ENCODE data around the gene INSYN2B. TPM values are rescaled to one million over a fixed set of nuclear protein-coding genes. Genes with fewer than 3 reads are reported as not detected.

The INSYN2B gene
- total RNA-seq, 2 donors from 2014 or later, result 0.29 to 1.1 TPM

DNA sequence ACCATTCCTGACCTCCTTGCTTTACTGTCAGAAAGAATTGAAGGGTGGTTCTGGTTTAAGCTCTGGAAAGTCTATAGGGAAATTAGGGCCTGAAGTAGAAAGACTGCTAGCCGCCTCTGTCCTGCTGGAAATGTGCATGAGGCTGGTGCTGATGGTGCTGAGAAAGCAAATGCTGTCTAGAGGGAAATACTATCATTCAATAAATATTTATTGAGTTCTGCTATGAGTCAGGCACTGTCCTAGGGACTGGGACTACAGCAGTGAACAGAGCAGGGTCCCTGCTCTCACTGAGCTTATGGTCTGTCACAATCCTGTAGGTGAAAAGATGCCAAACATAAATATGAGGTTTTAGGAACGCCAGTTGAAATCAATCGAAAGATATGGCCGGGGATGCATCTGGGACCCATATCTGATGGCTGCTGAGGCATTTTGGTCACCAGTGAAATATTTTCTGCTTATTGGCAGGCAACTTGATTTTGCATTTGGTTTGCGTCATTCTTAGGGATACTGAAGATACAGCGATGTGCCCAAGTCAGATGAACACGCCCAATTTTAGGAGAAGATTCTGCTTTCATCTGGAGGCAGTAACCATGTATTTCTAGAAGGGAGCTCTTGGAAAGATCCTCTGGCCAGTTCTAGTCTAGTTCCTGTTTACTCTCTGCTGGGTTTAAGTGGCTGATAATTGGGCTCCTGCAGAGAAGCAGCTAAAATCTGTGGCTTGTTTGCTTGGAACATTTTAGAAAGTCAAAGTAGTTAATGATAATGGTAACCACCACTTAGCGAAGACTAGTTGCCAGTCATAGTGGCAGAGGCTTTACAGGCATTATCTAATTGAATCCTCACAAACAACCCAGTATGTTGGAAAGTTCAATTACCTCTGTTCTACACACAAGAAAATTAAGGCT lies 73.3 kb downstream of the INSYN2B start:
- ATAC-seq, result no peak
- intact Hi-C loops (cut with DNase I), result no loop called here
- DNase-seq, result no peak

DNA sequence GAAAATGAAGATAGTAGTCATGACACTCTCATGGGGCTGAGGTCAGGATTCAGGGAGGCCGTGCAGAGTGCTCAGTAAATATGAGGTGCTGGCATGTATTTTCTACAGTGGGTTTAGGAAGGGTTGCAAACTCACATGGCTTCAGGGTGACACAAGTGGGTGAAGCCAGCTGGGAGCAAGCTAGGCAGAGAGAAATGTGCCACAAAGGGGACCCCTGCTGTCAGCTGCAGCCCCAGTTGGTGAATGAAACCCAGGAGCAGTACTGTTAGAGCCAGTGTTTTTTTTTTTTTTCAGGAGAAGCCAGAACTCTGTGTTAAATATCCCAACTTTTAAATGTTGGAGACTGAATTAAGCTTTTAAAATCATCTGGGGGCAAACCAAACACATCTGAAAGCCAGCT lies 75.3 kb downstream of the INSYN2B start:
- ATAC-seq, result no peak
- intact Hi-C loops (cut with DNase I), result no loop called here

DNA sequence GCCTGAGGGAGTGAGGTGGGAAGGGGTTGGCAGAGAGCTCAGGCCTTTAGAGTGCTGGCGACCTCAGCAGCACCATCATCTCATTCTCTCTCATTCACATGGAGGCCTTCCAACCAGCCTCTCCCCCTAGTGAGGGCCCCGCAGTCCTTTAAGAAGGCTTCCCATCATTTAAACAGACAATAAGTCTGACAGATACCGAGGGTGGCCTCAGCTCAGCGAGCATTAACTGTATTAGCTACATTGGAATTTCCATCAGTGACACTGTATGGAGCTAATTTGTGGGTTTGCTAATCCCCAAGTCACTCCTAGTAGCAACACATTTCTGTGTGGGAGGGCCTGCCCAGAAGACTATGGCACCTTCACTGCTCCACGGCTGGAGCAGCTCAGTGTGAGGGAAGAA lies 75.8 kb downstream of the INSYN2B start:
- intact Hi-C loops (cut with DNase I), result no loop called here
- DNase-seq (no peak), ATAC-seq (no peak)

More for the DNA sequence above, 75.3 kb downstream of the INSYN2B start:
- DNase-seq, result no peak

DNA sequence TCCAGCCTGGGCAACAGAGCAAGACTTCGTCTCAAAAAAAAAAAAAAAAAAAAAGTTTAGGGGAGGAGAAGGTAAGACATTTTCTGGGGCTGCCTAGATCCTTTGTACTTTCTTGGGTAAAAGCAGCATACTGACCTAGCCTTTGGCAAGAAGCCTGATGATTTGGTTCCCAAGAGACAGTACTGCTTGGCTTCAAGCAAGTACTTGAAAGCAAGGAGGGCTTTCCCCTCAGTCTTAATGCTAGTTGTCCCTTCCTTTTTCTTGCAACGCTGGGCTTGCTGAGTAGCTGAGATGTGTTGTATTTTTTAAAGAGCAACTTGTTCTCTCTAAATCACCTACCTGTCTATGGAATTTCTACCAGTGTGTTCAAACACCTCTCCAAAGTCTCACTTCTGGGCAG lies 76.2 kb downstream of the INSYN2B start:
- no peak for ATAC-seq
- intact Hi-C loops (cut with DNase I), result no loop called here
- no peak for DNase-seq

DNA sequence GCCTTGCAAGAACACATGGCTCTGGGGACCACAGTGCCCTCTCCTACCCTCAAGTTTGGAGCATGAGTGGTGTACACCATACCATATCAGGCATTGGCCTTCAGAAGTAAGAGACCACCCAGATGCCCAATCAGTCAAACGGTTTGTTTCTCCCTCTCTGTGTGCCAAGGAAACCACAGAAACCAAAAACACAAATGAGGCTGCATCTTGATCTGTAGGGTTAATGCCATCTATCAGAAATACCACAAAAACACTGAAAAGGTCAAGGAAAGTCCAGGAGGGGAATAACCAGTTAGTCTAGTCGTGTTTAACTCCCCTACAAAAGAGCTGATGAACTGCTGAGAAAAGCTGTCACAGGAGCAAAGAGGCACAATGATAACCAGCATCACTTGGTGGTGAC lies 78.4 kb downstream of the INSYN2B start:
- DNase-seq (no peak), ATAC-seq (no peak)
- intact Hi-C loops (cut with DNase I), result no loop called here

DNA sequence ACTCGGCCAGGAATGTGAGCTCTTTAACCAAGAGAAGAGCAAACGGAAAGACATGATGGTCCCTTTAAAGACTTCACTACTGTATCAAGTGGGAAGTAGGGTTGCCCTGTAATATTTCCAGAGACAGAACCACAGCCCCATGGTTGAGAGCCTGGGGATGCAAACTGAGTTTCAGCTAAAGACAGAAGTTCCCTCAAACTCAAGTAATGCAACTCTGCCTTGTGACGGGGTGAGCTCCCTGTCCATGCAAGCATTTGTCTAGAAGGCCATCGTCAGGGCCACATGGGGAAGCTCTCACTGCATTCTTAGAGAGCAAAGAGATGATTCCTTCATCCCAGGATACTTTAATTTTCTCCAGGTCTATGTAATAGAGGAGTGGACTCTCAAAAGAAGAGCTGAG lies 82.8 kb downstream of the INSYN2B start:
- DNase-seq, result no peak
- intact Hi-C loops (cut with DNase I), result no loop called here
- ATAC-seq, result no peak

DNA sequence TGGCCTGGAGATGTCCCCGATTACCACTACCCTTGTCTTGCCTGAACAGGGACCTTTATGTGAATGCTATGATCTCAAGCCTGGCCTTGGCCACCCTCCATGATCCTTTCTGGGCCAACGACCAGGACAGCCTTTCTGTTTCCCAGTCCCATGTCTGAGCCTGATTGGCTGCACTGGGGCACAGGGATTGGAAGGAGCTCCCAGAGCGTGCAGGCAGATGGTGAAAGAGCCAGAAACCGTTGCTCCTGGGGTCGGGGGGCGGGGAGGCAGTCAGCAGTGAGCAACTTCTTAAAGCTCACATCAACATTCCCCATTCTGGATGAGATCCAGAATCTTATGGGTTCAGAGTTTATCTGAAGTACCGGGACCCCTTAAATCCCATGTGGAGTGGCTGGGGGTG lies 84.4 kb downstream of the INSYN2B start:
- intact Hi-C loops (cut with DNase I), result no loop called here
- ATAC-seq (peak; percentile 41 to 91), DNase-seq (peak; percentile 59)

DNA sequence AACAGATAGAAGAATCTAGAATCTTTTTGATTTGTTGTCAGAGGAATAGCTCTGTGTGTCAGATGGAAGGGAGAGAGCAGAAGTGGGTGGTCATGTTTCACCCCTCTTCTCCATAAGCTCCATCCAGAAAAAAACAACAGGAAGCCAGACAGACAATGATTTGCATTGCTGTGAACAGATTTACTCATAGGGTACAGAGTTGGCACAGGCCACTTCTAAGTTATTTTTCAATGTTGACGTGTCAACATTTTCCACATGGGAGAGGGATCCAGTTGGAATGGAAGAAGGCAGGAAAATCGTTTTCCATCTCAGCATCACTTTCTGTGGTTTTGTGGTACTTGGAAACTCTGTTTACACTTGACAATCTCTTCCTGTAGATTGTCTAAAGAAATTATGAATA lies 86.7 kb downstream of the INSYN2B start:
- DNase-seq (no peak), ATAC-seq (no peak)
- intact Hi-C loops (cut with DNase I), result no loop called here

DNA sequence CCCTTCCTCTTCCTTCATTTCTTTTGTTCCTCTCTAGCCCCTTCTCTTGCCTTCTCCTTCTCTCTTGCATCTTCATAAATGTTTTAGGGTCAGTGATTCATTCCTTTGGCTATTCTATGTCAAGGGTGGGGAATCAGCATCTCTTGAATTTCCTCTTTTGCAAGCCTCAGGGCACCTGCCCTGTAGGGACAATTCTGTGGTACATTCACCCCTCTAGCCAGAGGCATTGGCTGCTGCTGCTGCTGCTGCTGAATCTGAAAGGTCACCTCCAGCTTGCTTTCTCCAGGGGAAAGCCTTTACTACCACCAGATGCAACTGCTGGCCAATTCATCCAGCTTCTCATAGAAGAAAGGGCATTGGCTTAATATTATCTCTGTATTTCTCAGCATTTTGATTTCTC lies 87.3 kb downstream of the INSYN2B start:
- intact Hi-C loops (cut with DNase I), result no loop called here
- ATAC-seq (no peak), DNase-seq (no peak)

DNA sequence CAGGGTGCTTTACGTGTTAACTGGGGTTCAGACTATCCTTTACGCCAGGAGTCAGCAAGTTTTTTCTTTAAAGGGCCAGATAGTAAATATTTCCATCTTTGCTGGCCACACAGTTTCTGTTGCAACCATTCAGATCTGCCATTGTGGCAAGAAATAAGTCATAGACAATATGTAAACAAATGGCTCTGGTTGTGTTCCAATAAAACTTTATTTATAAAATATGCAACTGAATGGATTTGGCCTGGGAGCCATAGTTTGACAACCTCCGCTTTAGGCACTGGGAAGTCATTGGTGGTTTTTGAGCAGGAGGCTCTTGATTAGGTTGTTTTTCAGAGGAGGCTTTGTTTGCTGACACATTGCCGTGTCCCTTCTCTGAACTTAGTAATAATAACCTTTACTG lies 90.7 kb downstream of the INSYN2B start:
- ATAC-seq, result no peak
- DNase-seq, result no peak
- intact Hi-C loops (cut with DNase I), result no loop called here

DNA sequence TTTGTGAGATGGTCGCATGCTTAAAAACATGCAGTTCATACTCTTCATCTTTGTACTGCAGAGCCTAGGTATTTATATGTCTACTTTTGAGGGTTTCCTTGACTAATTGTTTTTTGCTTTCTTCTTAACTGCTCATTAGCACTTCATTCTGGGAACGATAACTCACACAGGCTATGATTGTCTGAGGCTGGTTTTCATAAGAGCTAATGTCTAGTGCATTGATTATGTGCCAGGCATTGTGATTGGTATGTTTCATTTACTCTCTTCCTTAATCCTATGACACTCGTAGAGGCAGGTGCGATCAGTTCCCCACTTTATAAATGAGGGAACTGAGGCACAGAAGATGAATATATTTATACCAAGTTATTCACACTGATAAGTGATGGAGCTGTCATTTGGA lies 93.6 kb downstream of the INSYN2B start:
- intact Hi-C loops (cut with DNase I), result no loop called here
- no peak for DNase-seq
- no peak for ATAC-seq

DNA sequence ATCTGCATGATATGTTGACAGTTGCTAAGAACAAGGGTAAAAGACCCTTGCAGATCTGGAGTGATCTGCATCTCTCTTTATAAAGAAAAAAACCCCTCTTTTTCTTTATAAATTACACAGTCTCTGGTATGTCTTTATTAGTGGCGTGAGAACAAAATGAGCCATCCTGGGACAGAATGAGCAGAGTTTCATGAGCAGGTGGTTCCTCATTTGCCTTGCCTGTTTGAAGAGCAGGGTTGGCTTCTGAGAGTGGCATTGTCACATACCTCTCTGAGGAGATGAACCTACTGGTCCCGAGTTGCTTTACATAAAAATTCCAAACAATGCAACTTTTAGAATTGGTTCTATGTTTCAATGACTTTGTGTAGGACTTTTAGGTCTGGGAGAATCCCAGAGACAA lies 94.3 kb downstream of the INSYN2B start:
- ATAC-seq (no peak), DNase-seq (no peak)
- intact Hi-C loops (cut with DNase I), result no loop called here

DNA sequence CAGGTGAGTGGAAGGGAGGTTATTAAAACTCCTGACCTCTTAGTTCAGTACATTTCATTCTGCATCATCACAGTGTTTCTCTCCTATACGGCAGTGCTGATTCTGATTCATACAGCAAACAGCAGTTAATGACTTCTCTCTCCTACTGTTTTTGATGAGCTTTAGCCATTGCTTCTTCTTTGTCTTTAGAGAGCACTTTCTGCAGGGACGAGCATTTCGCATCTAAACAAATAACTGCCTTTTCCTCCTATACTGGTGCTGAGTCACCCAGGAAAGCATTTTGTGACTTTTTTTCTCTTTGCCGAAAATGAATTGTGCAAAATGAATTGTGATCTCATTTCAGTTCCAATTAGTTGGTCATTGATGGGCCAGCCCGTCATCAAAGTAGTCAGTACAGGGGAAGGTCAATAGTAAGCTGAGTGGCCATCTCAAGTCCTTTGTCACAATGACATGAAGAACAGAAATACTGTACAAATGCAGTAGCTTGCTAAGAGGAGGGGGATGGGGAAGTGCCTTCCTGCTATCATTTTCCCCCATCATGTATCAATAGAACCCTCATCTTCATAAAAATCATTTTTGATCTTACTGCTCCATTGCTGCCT lies 98.5 kb downstream of the INSYN2B start:
- ATAC-seq, result no peak
- intact Hi-C loops (cut with DNase I), result no loop called here
- no peak for DNase-seq

DNA sequence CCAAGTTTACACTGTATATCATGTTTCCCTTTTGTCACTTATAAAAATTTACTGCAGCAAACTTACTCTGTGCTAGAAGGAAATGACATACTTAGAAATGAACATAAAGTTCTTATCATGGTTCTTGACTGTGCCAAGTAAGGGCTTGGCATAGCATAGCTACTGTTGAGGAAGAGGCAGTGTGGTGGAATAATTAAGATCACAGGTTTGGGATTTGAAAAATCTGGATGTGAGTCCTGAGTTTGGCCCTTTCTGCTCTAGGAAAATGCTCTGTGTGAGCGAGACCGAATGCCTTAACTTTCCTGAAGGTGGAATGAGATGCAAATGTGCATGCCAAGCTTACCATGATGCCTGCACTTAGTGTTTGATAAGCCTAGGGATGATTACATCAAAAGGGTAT lies 99.5 kb downstream of the INSYN2B start:
- no peak for ATAC-seq

DNA sequence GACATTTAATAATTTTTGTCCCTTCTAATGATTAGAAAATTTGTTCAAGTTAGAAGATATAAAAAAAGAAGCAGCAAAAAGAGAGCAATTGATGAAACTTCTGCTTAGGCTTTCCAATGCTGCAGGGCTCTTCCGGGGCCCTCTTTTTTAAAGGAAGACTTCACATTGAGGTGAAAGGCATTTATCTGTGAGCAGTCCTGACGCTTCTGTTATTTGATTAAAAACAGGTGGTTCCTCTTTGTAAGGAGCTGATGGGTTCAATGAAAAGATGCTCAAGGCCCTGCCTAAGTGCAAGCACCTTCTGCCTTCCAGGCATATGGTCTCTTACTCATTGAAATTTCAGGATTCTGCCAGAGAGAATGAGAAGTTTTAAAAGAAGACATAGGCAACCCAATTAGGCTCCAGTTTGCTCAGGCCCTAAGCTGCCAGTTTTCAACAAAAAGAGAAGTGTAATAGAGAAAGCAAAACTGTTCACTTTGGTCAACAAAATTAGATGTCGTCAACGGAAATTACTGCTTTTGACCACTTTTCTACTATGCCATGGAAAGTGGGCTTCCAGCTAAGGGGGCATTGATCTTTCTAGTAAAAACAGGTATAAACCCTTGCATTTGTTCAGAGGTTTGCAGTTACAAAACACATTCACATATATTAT lies 100.2 kb downstream of the INSYN2B start:
- intact Hi-C loops (cut with DNase I), result no loop called here
- DNase-seq (no peak), ATAC-seq (no peak)

More for the DNA sequence above, 99.5 kb downstream of the INSYN2B start:
- DNase-seq, result no peak
- intact Hi-C loops (cut with DNase I), result no loop called here

DNA sequence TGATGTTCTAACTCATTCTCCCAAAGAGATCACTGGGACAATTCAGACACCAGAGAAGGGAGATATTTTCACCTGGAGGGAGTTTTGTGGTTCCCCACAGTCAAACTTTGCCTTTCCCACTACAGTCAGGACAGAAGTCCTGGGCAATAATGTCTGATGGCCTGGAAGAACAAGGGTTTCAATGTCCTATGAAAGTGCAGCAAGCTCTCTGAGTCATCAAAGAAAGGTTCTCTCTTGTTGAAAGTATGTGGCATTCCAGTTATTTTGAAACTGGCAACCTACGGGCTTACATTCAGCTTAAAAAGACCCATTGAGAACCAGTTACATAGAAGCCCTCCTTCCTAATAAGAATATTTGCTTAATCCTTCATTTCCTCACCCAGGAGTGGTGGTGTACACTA lies 103.9 kb downstream of the INSYN2B start:
- DNase-seq, result no peak
- intact Hi-C loops (cut with DNase I), result no loop called here
- ATAC-seq, result no peak

DNA sequence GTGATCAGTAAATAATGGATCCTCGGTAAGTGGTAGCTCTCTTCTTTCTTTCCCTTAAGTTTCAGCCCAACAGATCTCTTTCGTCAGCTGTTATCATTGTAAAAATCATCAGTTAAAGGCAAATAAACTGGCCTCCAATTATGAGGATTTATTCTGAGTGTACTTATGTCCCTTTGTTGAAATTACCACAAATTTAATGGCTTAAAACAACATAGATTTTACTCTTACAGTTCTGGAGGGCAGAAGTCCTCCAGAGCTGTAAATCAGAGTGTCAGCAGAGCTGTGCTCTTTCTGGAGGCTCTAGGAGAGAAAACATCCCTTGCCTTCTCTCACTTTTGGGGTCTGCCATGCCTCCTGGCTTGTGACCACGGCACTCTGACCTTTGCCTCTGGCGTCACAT lies 104.6 kb downstream of the INSYN2B start:
- no peak for DNase-seq
- intact Hi-C loops (cut with DNase I), result no loop called here
- no peak for ATAC-seq

DNA sequence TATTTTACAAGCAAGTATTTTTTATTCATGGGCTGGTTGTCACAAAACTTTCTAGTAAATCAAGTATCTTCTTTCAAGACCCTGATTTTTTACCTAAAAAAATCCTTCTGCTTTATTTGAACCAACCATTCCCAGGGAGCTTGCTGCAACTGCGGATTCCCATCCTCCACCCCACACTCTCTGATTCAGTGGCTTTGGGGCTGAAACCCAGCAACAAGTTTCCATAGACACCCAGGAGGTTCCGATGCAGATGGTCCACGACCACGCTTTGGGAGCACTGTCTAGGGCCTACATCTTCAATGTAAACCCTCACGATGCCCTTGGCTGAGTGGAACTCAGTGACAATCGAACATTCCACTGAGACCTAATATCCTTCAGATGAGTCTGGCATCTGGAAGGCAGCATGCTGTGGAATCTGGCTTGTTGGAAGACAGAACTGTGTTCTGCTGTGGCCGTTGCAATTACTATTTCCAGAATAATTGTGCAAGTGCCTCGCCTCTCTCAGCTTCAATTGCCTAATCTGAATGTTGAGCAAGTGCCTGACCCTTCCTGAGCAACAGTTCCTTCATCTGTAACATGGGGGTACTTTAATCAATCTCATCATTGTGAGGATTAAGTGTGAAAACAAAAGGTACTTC lies 105.1 kb downstream of the INSYN2B start:
- intact Hi-C loops (cut with DNase I), result no loop called here
- ATAC-seq, result peak; percentile 55 to 81
- peak; percentile 29 for DNase-seq

DNA sequence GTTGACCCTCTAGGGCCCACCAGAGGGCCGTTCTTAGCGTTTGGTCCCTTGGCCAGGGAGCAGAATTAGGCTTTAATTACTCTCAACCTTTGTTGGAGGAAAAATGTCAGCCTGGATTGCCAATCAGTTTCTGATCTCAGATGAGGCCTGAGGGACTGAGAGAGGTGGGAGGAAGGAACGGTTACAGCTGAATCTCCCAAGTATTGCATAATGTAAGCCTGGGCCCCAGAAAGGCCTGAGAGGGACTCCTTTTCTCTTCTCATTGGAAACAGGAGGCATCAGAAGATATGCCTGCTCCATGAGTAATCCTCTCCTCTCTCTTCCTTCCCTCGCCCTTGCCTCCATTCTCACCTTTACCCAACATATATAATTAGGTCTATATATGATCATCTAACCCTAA lies 105.7 kb downstream of the INSYN2B start:
- DNase-seq (no peak), ATAC-seq (peak; percentile 34 to 39)
- intact Hi-C loops (cut with DNase I), result no loop called here

DNA sequence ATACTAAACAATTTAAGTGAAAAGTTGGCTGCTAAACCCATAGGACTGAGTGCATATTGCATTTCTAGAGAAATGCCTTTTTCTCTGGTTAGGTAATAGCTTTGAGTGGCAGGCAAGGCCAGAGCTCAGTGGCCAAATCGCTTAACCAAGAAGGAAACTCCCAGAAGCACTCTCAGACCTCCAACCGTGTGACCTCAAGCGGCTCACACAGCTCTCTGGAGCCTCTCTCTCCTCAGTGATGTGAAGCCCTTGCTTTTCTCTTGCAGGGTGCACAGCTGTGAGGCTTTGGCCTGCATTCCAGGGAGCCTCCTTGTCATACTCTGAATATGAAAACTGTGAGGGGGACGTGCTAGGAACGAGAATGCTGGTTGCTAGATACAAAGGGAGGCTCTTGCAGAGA lies 106.7 kb downstream of the INSYN2B start:
- intact Hi-C loops (cut with DNase I), result no loop called here
- peak; percentile 71 to 84 for ATAC-seq
- peak; percentile 43 for DNase-seq
